GM19455 (cell line): Measurements from ENCODE around the gene FAM83E.
A peak's percentile ranks its signal among the peaks of the same experiment; 100 is the strongest.
"Not testable (repeated sequence)": the region's sequence is repeated elsewhere in the genome, so short reads cannot be mapped to it uniquely, and the experiment has no call there.

Experiments
- ATAC-seq: cut with Tn5 transposase; IDR thresholded peaks from one replicate; pipeline ENCODE4 v1.9.1; 2021; ENCODE audit not compliant: unreplicated experiment

FAM83E gene

GRCh38 chr19:48614436-48615230 lies at the start of gene FAM83E:
FAM83E (minus strand) TSS chr19:48615076; CDS start chr19:48613372, 1,704 bp downstream.
- no peak for ATAC-seq

GRCh38 chr19:48664476-48664875 lies 49.6 kb upstream of the FAM83E start:
- no peak for ATAC-seq

- no peak for ATAC-seq
Measured at GRCh38 chr19:48663667-48664066, 48.8 kb upstream of the FAM83E start.

- no peak for ATAC-seq
Measured at GRCh38 chr19:48661711-48662090, 46.8 kb upstream of the FAM83E start.

GRCh38 chr19:48660852-48661710 lies 46.2 kb upstream of the FAM83E start:
- peak; percentile 75 for ATAC-seq

DNA sequence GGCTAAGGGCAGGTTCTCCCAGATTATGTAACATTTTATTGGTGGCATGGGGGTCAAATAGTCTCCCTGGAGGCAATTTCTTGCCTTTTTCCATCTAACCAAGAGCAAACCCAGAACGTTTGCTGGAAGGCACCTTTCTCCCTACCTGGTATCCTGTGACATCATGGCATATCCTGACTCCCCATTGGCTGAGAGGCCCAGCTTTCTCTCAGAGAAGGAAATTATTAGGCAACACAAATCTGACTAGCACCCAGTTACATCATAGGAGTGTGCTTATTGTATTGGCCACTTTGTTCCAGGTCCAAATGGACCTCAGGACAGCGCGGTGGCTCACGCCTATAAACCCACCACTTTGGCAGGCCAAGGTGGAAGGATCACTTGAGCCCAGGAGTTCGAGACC lies 44.9 kb upstream of the FAM83E start:
- ATAC-seq: no peak

- no peak for ATAC-seq
Measured at GRCh38 chr19:48658483-48658882, 43.6 kb upstream of the FAM83E start.

DNA sequence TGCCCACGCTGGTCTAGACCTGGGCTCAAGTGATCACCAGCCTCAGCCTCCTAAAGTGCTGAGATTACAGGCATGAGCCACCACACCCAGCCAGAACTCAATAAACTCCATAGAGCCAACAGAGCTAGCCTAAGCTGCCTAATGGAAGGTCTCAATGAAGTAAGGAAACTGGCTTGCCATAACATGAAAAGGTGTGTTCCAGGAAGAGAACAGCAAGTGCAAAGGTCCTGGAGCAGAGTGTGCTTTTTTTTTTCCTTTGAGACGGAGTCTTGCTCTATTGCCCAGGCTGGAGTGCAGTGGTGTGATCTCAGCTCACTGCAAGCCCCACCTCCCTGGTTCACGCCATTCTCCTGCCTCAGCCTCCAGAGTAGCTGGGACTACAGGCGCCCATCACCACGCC lies 43.0 kb upstream of the FAM83E start:
- ATAC-seq: not testable (repeated sequence)

- no peak for ATAC-seq
Measured at GRCh38 chr19:48656840-48657474, 42.1 kb upstream of the FAM83E start.

DNA sequence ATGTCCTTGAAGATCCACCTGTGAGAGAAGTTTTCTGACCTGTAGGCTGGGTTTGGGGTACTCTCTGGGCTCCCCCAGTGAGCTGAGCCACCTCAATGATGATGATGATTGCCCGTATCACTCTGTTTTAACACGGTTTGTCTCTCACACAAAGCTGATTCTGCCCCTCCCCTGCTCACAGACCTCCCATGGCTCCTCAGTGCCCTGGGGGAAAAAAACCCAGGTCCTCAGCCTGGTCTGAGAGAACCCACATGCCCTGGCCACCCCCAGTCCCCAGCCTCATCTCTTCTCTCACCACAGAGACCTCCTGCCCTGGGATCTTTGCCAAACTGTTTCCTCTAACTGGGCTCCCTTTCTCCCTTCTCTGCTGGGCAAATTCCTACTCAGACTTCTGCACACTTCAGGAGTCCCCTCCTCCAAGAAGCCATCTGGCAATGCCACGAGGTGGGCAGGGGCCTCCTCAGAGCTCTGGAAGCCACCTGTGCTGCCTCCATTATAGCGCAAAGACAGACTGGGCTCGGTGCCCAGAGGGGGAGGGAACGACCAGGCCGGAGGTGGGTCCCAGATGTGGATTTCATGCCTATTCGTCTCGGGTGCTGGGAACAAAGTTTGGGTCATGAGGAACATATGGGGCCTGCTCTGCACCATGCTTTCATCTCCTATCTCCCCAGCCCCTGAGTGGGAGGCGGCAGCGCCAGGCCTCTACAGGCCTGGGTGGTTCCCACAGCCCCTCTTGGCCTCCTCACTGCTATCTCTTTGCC lies 39.6 kb upstream of the FAM83E start:
- ATAC-seq: no peak

DNA sequence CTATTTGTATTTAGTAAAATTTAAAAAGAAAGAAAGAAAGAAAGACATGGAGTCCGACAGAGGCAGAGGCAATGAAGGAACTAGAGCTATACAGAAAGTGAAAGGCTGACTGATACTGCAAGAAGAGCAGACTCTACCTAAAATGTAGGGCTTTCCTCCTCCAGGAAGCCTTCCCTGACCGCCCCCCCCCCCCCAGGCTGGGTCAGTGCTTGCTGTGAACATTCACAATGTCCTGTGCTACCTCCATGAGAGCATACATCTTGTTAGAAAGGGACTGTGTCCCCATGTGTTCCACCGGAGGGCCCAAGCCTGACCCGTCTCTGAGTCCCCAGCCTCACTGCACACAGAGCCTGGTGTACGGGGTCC lies 36.8 kb upstream of the FAM83E start:
- no peak for ATAC-seq

DNA sequence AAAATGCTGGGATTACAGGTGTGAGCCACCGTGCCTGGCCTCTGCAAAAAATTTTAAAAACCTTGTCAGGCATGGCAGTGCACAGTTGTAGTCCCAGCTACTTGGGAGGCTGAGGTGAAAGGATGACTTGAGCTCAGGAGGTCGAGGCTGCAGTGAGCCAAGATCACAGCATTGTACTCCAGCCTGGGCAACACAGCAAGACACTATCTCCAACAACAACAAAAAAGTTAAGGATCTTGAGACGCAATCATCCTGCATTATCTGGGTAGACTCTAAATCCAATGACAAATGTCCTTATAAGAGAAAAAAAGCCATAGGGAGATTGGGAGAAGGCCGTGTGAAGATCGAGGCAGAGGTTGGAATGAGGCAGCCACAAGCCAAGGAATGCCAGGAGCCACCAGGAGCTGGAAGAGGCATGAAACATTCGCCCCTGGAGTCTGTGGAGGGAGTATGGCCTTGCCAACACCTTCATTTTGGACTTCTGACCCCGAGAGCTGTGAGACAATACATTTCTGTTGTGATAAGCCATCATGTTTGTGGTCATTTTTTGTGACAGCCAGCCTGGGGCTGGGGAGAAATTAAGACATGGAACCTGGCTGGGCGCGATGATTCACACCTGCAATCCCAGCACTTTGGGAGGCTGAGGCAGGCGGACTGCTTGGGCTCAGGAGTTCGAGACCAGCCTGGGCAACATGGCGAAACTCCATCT lies 36.3 kb upstream of the FAM83E start:
- no peak for ATAC-seq

GRCh38 chr19:48648134-48648533 lies 33.3 kb upstream of the FAM83E start:
- ATAC-seq: no peak

DNA sequence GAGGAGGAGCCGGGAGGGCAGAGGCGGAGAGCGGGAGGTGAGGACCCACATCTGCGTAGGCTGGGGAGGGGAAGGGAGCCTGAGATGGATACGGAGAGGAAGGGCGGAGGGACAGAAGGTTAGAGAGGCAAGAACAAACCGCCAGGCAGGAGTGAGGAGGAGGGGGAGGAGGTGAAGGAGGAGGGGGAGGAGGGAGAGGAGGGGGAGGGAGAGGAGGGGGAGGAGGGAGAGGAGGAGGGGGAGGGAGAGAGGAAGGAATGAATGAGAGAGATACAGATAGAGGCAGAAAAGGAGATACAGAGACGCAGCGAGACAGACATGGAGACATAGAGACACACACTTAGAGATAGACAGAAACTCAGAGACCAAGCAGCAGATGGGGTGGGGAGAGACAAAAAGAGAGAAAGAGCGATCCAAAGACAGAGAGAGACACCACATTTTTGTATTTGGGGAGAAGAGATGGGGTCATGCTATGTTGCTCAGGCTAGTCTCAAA lies 31.9 kb upstream of the FAM83E start:
- no peak for ATAC-seq

- ATAC-seq: peak; percentile 83
Measured at GRCh38 chr19:48646001-48646721, 31.3 kb upstream of the FAM83E start, which contains the start of gene CA11. CA11 (minus strand) TSS chr19:48646187; CDS start chr19:48645632, 555 bp downstream.

- no peak for ATAC-seq
Measured at GRCh38 chr19:48645620-48646000, 30.7 kb upstream of the FAM83E start.

GRCh38 chr19:48644839-48645619 lies 30.2 kb upstream of the FAM83E start:
- ATAC-seq: no peak

- ATAC-seq: no peak
Measured at GRCh38 chr19:48644355-48644754, 29.5 kb upstream of the FAM83E start.

- no peak for ATAC-seq
Measured at GRCh38 chr19:48642862-48643261, 28.0 kb upstream of the FAM83E start.
